H9 (cell line): ENCODE results near the gene CALML4. TPM values are rescaled to one million over a fixed set of nuclear protein-coding genes. Genes with fewer than 3 reads are reported as not detected.

Source experiments
- DNase-seq: peaks from one replicate; pipeline ENCODE4 v3.0.0-alpha.2; 2017
- H2AFZ ChIP-seq: one replicate; pipeline ENCODE4 v1.6.1; 2013; ENCODE audit warnings: mild to moderate bottlenecking, low read length, control low read depth, moderate library complexity
- H2AK5ac ChIP-seq: 2 replicates; pipeline ENCODE4 v1.6.1; 2013; ENCODE audit warnings: low read length, control low read depth, mixed read lengths; ENCODE audit not compliant: insufficient read length
- H2BK120ac ChIP-seq: one replicate; pipeline ENCODE4 v1.6.1; 2013; ENCODE audit warnings: low read depth, mild to moderate bottlenecking, low read length, control low read depth, inconsistent platforms; ENCODE audit not compliant: poor library complexity, severe bottlenecking
- H2BK12ac ChIP-seq: 2 replicates; pipeline ENCODE4 v1.6.1; 2013; ENCODE audit warnings: low read length, control low read depth, mixed read lengths, low read depth; ENCODE audit not compliant: insufficient read length
- H2BK15ac ChIP-seq: 2 replicates; pipeline ENCODE4 v1.6.1; 2013; ENCODE audit warnings: low read depth, low read length, control low read depth
- H2BK20ac ChIP-seq: one replicate; pipeline ENCODE4 v1.6.1; 2013; ENCODE audit warnings: low read depth, mild to moderate bottlenecking, low read length, control low read depth, inconsistent platforms; ENCODE audit not compliant: poor library complexity, severe bottlenecking
- H2BK5ac ChIP-seq: 2 replicates; pipeline ENCODE4 v1.6.1; 2013; ENCODE audit warnings: low read length, control low read depth, mixed read lengths; ENCODE audit not compliant: insufficient read length
- H3K14ac ChIP-seq: 2 replicates; pipeline ENCODE4 v1.6.1; 2013; ENCODE audit warnings: low read length, control low read depth; ENCODE audit not compliant: insufficient read depth
- H3K18ac ChIP-seq: 2 replicates; pipeline ENCODE4 v1.6.1; 2013; ENCODE audit warnings: low read depth, mild to moderate bottlenecking, mixed read lengths, low read length, control low read depth; ENCODE audit not compliant: insufficient read length
- H3K23ac ChIP-seq: 2 replicates; pipeline ENCODE4 v1.6.1; 2013; ENCODE audit warnings: low read length, control low read depth, mixed read lengths, low read depth; ENCODE audit not compliant: insufficient read length
- H3K23me2 ChIP-seq: 2 replicates; pipeline ENCODE4 v1.6.1; 2013; ENCODE audit warnings: low read depth, mild to moderate bottlenecking, mixed read lengths, low read length, control low read depth; ENCODE audit not compliant: insufficient read length, poor library complexity, severe bottlenecking
- H3K27ac ChIP-seq: 2 replicates; pipeline ENCODE4 v1.5.1; 2013; ENCODE audit warnings: low read length, control low read depth, mixed read lengths, low read depth; ENCODE audit not compliant: insufficient read length
- H3K27me3 ChIP-seq: 2 replicates; pipeline ENCODE4 v1.6.1; 2013; ENCODE audit warnings: low read length, control low read depth, inconsistent platforms; ENCODE audit not compliant: insufficient read depth
- H3K4ac ChIP-seq: 2 replicates; pipeline ENCODE4 v1.6.1; 2013; ENCODE audit warnings: low read depth, mild to moderate bottlenecking, control low read depth, inconsistent platforms, low read length, moderate library complexity
- H3K4me1 ChIP-seq: 2 replicates; pipeline ENCODE4 v1.6.1; 2013; ENCODE audit warnings: low read length, control low read depth, inconsistent platforms; ENCODE audit not compliant: insufficient read depth
- H3K4me2 ChIP-seq: 2 replicates; pipeline ENCODE4 v1.6.1; 2013; ENCODE audit warnings: low read length, control low read depth, mixed read lengths; ENCODE audit not compliant: insufficient read length, insufficient read depth
- H3K56ac ChIP-seq: 2 replicates; pipeline ENCODE4 v1.6.1; 2013; ENCODE audit warnings: low read depth, mild to moderate bottlenecking, mixed read lengths, low read length, control low read depth; ENCODE audit not compliant: insufficient read length
- H3K79me1 ChIP-seq: 2 replicates; pipeline ENCODE4 v1.6.1; 2013; ENCODE audit warnings: low read depth, mild to moderate bottlenecking, moderate library complexity, low read length, control low read depth, inconsistent platforms; ENCODE audit not compliant: insufficient read depth, poor library complexity, severe bottlenecking
- H3K79me2 ChIP-seq: 2 replicates; pipeline ENCODE4 v1.6.1; 2013; ENCODE audit warnings: low read length, control low read depth, inconsistent platforms; ENCODE audit not compliant: insufficient read depth
- H3K9ac ChIP-seq: 2 replicates; pipeline ENCODE4 v1.6.1; 2013; ENCODE audit warnings: low read length, control low read depth, mixed read lengths; ENCODE audit not compliant: insufficient read length; ENCODE audit errors: extremely low read depth
- H3K9me3 ChIP-seq: one replicate; pipeline ENCODE4 v1.6.1; 2013; ENCODE audit warnings: low read depth, low read length, inconsistent platforms; ENCODE audit not compliant: control insufficient read depth
- H3T11ph ChIP-seq: one replicate; pipeline ENCODE4 v1.6.1; 2013; ENCODE audit warnings: mild to moderate bottlenecking, low read length, control low read depth, inconsistent platforms
- H4K20me1 ChIP-seq: one replicate; pipeline ENCODE4 v1.6.1; 2013; ENCODE audit not compliant: control insufficient read depth, insufficient read length, insufficient read depth
- H4K5ac ChIP-seq: 2 replicates; pipeline ENCODE4 v1.6.1; 2013; ENCODE audit warnings: low read depth, mild to moderate bottlenecking, mixed read lengths, low read length, control low read depth; ENCODE audit not compliant: insufficient read length
- H4K8ac ChIP-seq: replicated peaks from 2 replicates; pipeline ENCODE4 v1.6.1; 2013; ENCODE audit warnings: low read length, control low read depth, mixed read lengths, low read depth; ENCODE audit not compliant: insufficient read length
- H4K91ac ChIP-seq: 2 replicates; pipeline ENCODE4 v1.6.1; 2013; ENCODE audit warnings: low read depth, mild to moderate bottlenecking, moderate library complexity, mixed read lengths, low read length, control low read depth; ENCODE audit not compliant: insufficient read length
- H3K27ac Mint-ChIP-seq, 3 experiments: 2 replicates in 2 of 3; 3 replicates in 1 of 3; pipeline ENCODE4 v1.8.0; 2020 to 2021; ENCODE audit warnings: mixed read lengths in 3 of 3, mild to moderate bottlenecking in 1 of 3, moderate library complexity in 1 of 3
- H3K27me3 Mint-ChIP-seq: 2 replicates; pipeline ENCODE4 v1.8.0; 2021; ENCODE audit warnings: low read depth, mild to moderate bottlenecking, moderate library complexity, mixed read lengths
- H3K36me3 Mint-ChIP-seq, 3 experiments: 2 replicates in 2 of 3; 3 replicates in 1 of 3; pipeline ENCODE4 v1.8.0; 2020 to 2021; ENCODE audit warnings: low read depth in 3 of 3, mixed read lengths in 3 of 3; ENCODE audit not compliant: insufficient read depth in 1 of 3
- H3K4me1 Mint-ChIP-seq, 2 experiments: 2 replicates each; pipeline ENCODE4 v1.8.0; 2020; ENCODE audit warnings: mixed read lengths in 2 of 2
- H3K4me3 Mint-ChIP-seq, 2 experiments: 2 replicates in 1 of 2; 3 replicates in 1 of 2; pipeline ENCODE4 v1.8.0; 2020 to 2021; ENCODE audit warnings: mild to moderate bottlenecking in 2 of 2, mixed read lengths in 2 of 2, moderate library complexity in 1 of 2
- H3K9me3 Mint-ChIP-seq, 2 experiments: 2 replicates in 1 of 2; 3 replicates in 1 of 2; pipeline ENCODE4 v1.8.0; 2020; ENCODE audit warnings: mild to moderate bottlenecking in 2 of 2, mixed read lengths in 2 of 2, moderate library complexity in 1 of 2
- WGBS: extraction: QIAGEN DNeasy Blood & Tissue Kit; methylation state at CpG from one replicate; pipeline ENCODE4 v1.1.7; 2013; ENCODE audit warnings: missing lambda C conversion rate, low lambda C conversion rate, mixed read lengths; ENCODE audit not compliant: insufficient read length; ENCODE audit errors: extremely low coverage; 5-methylcytosine and 5-hydroxymethylcytosine counted together
- total RNA-seq: library from RNA; stranded (reverse); gene quantifications from 2 replicates; pipeline ENCODE4 v1.2.1, GENCODE V29; 2021
- TF ChIP-seq, protein P1 (sequence below): fragments of 200-600 bp; sonication (generic); conservative IDR thresholded peaks from 3 replicates; pipeline ENCODE4 v1.8.0; 2021; ENCODE audit warnings: antibody characterized with exemption, mild to moderate bottlenecking

The CALML4 gene
- total RNA-seq, 1 experiment from 2014 or later = 11.8 TPM

DNA sequence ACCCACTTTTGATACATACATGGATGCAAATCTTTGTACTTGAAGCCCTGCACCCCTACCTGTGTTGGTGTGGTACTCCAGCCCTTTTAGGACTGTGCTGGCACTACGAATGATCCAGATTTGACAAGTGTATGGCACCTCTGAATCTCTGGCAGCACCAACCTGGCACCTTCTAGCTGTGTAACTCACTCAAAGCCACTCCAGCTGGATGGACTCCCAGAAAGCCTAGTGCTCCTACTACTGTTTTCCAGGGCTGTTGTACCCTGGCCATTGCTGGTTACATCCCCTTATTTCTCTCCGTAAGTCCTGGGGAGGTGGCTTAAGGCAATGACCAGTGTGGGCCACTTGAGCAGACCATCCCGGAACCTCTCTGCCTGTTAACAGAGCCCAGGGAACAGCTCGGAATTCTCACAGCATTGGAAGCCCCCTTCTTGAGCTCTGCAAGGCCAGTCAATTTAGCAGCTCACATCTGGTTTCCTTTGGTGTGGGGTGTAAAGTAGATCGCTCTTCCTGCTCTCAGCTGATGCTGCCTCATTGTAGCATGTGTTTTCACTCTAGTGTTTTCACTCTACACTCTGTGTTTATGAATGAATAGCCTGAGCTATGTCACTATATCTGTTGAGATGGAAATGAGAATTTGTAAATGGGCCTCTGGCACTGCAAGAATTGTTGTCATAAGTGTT, 12.2 kb downstream of the CALML4 start:
- Mint-ChIP-seq H3K27me3 (no peaks in the 10 kb centered on the region; the same call in none of the 2 replicates), H3K4me1 (peaks cover 16 to 18% of the 10 kb centered on the region in 2 experiments), H3K4me3 (no peak overlapping the region), H3K9me3 (no peaks in the 10 kb centered on the region), H3K27ac (peak overlapping the region in 1 of 3 experiments; percentile 32; a peak in 2 of 7 replicates), H3K36me3 (peaks cover 11 to 42% (median 28%) of the 10 kb centered on the region in 3 experiments; a peak in 6 of 7 replicates)
- Histone ChIP-seq H2BK15ac (no peak overlapping the region), H3K9ac (no peak overlapping the region), H3K9me3 (no peaks in the 10 kb centered on the region), H3K27ac (no peak overlapping the region), H2AFZ (no peak overlapping the region), H3K4ac (no peak overlapping the region), H2BK12ac (no peak overlapping the region), H3K79me2 (no peaks in the 10 kb centered on the region), H4K91ac (no peak overlapping the region), H4K8ac (peak overlapping the region; percentile 34), H4K20me1 (no peaks in the 10 kb centered on the region), H2BK120ac (no peak overlapping the region), H3K18ac (no peak overlapping the region), H2BK20ac (no peak overlapping the region), H3K4me2 (no peak overlapping the region), H3K27me3 (no peaks in the 10 kb centered on the region), H3K4me1 (no peaks in the 10 kb centered on the region; the same call in 1 of the 2 replicates), H4K5ac (no peak overlapping the region), H3K79me1 (no peaks in the 10 kb centered on the region), H3K23ac (no peak overlapping the region), H3T11ph (no peak overlapping the region), H3K56ac (no peak overlapping the region), H3K23me2 (no peaks in the 10 kb centered on the region), H3K14ac (no peak overlapping the region), H2AK5ac (no peak overlapping the region), H2BK5ac (no peak overlapping the region)
- no CpG with 5 or more reads among the region's 5 CpGs for WGBS
- DNase-seq = no peak
- TF ChIP-seq, protein P1, sequence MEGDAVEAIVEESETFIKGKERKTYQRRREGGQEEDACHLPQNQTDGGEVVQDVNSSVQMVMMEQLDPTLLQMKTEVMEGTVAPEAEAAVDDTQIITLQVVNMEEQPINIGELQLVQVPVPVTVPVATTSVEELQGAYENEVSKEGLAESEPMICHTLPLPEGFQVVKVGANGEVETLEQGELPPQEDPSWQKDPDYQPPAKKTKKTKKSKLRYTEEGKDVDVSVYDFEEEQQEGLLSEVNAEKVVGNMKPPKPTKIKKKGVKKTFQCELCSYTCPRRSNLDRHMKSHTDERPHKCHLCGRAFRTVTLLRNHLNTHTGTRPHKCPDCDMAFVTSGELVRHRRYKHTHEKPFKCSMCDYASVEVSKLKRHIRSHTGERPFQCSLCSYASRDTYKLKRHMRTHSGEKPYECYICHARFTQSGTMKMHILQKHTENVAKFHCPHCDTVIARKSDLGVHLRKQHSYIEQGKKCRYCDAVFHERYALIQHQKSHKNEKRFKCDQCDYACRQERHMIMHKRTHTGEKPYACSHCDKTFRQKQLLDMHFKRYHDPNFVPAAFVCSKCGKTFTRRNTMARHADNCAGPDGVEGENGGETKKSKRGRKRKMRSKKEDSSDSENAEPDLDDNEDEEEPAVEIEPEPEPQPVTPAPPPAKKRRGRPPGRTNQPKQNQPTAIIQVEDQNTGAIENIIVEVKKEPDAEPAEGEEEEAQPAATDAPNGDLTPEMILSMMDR = no peak
